B cell (primary cell): ENCODE measurements around the gene METTL2A. TPM values are rescaled to one million over a fixed set of nuclear protein-coding genes. Genes with fewer than 3 reads are reported as not detected.

ENCODE experiments used
- ATAC-seq: fragments of 200-7000 bp; cut with Tn5 transposase; one replicate; pipeline ENCODE4 v1.10.0; 2021; ENCODE audit warnings: low read depth, mild to moderate bottlenecking, moderate number of reproducible peaks, moderate library complexity
- CTCF ChIA-PET: fragments of 350-600 bp; sonication (Branson Sonifier 250); formaldehyde crosslinking; loops from one replicate; lab custom pipeline; 2021; ENCODE audit warnings: antibody characterized with exemption, inconsistent platforms; lab: Charles Lee
- POLR2A ChIA-PET: fragments of 350-600 bp; sonication (Branson Sonifier 250); formaldehyde crosslinking; loops from one replicate; lab custom pipeline; 2021; ENCODE audit warnings: antibody characterized with exemption; lab: Charles Lee
- DNase-seq: peaks from one replicate; pipeline ENCODE4 v3.0.0; 2013
- H2AFZ ChIP-seq: 2 replicates; pipeline ENCODE4 v1.6.1; 2012; ENCODE audit warnings: mild to moderate bottlenecking, low read depth, low read length; ENCODE audit not compliant: insufficient read depth, poor library complexity, severe bottlenecking
- H3K27ac ChIP-seq, 2 donors: 1 replicate in 1 of 2; 2 replicates in 1 of 2; pipeline ENCODE4 v1.5.1; 2012 to 2013; ENCODE audit warnings: low read length in 2 of 2, mild to moderate bottlenecking in 2 of 2, moderate library complexity in 1 of 2
- H3K27me3 ChIP-seq, 4 experiments: fragments of 200-600 bp in 1 of 4; sonication (generic) in 1 of 4; replicated peaks in 1 of 4; 1 replicate in 2 of 4; 2 replicates in 2 of 4; pipeline versions ENCODE4 v1.6.1 to v1.7.0; 2013 to 2016; ENCODE audit warnings: low read length in 3 of 4, mild to moderate bottlenecking in 2 of 4, mixed read lengths in 1 of 4, moderate library complexity in 1 of 4; ENCODE audit not compliant: insufficient read depth in 4 of 4, control insufficient read depth in 3 of 4; ENCODE audit errors: control extremely low read depth in 1 of 4
- H3K36me3 ChIP-seq, 2 experiments: replicated peaks in 1 of 2; 1 replicate in 1 of 2; 2 replicates in 1 of 2; pipeline versions ENCODE4 v1.6.1 to v1.7.1; 2013; ENCODE audit warnings: low read length in 1 of 2; ENCODE audit not compliant: insufficient read depth in 2 of 2, control insufficient read depth in 1 of 2; ENCODE audit errors: control extremely low read depth in 1 of 2, extremely low read depth in 1 of 2
- H3K4me1 ChIP-seq, 2 donors: fragments of 200-600 bp in 1 of 2; sonication (generic) in 1 of 2; 1 replicate in 1 of 2; 2 replicates in 1 of 2; pipeline versions ENCODE4 v1.5.1 to v1.6.1; 2013 to 2017; ENCODE audit warnings: low read length in 2 of 2; ENCODE audit not compliant: control insufficient read depth in 2 of 2, insufficient read depth in 2 of 2
- H3K4me2 ChIP-seq: replicated peaks from 2 replicates; pipeline ENCODE3; 2012; ENCODE audit warnings: mild to moderate bottlenecking, low read depth, low read length; ENCODE audit not compliant: poor library complexity, severe bottlenecking
- H3K4me3 ChIP-seq, 5 experiments: fragments of 200-600 bp in 1 of 5; sonication (generic) in 1 of 5; 1 replicate in 3 of 5; 2 replicates in 2 of 5; pipeline versions ENCODE4 v1.5.1 to v1.7.0; 2011 to 2016; ENCODE audit warnings: low read length in 4 of 5, mild to moderate bottlenecking in 4 of 5, low read depth in 2 of 5, control low read depth in 1 of 5, moderate library complexity in 1 of 5; ENCODE audit not compliant: insufficient read depth in 1 of 5; ENCODE audit errors: control extremely low read depth in 1 of 5, extremely low read depth in 1 of 5
- H3K79me2 ChIP-seq: fragments of 200-600 bp; sonication (generic); one replicate; pipeline ENCODE4 v1.6.0; 2016; ENCODE audit warnings: low read length; ENCODE audit not compliant: control insufficient read depth, insufficient read depth
- H3K9ac ChIP-seq: fragments of 200-600 bp; sonication (generic); 2 replicates; pipeline ENCODE4 v1.6.1; 2017; ENCODE audit warnings: mild to moderate bottlenecking, low read length, moderate library complexity
- H3K9me3 ChIP-seq, 3 donors: one replicate each; pipeline versions ENCODE4 v1.6.1 to v1.7.1; 2013; ENCODE audit warnings: low read length in 2 of 3; ENCODE audit not compliant: control insufficient read depth in 2 of 3, insufficient read depth in 1 of 3; ENCODE audit errors: control extremely low read depth in 1 of 3
- H4K20me1 ChIP-seq: 2 replicates; pipeline ENCODE4 v1.6.0; 2012; ENCODE audit warnings: mild to moderate bottlenecking, low read length; ENCODE audit not compliant: insufficient read depth, control insufficient read depth, poor library complexity, severe bottlenecking
- H3K27ac Mint-ChIP-seq: one replicate; pipeline ENCODE4 v1.8.0; 2021; ENCODE audit warnings: mixed read lengths
- H3K27me3 Mint-ChIP-seq: one replicate; pipeline ENCODE4 v1.8.0; 2021; ENCODE audit warnings: mixed read lengths
- H3K4me1 Mint-ChIP-seq: one replicate; pipeline ENCODE4 v1.8.0; 2021; ENCODE audit warnings: mixed read lengths
- H3K4me3 Mint-ChIP-seq: one replicate; pipeline ENCODE4 v1.8.0; 2021; ENCODE audit warnings: mixed read lengths
- H3K9me3 Mint-ChIP-seq: one replicate; pipeline ENCODE4 v1.8.0; 2022; ENCODE audit warnings: mixed read lengths; ENCODE audit not compliant: insufficient read depth
- EZH2 ChIP-seq: IDR thresholded peaks from 2 replicates; pipeline ENCODE4 v1.6.1; 2012; ENCODE audit warnings: borderline replicate concordance, low read depth, mild to moderate bottlenecking, moderate library complexity, low read length; ENCODE audit not compliant: insufficient read depth, poor library complexity, severe bottlenecking
- WGBS: methylation state at CpG from one replicate; pipeline ENCODE4 v1.1.5; 2013; ENCODE audit warnings: missing lambda C conversion rate; ENCODE audit not compliant: insufficient coverage; 5-methylcytosine and 5-hydroxymethylcytosine counted together
- intact Hi-C: fragments of 100-400 bp; cut with micrococcal nuclease; formaldehyde crosslinking; loops from one replicate; pipeline ENCODE4 v1.10.0; 2022
- polyA plus RNA-seq: library from polyadenylated mRNA; depleted of rRNA; stranded (reverse); fragments of >200 nt; gene quantifications from 2 replicates; pipeline ENCODE4 v1.2.3, GENCODE V29; 2012
- total RNA-seq, 2 donors: library from RNA; stranded (reverse); fragments of 120-200 nt in 1 of 2; gene quantifications; 1 replicate in 1 of 2; 2 replicates in 1 of 2; pipeline versions ENCODE4 v1.2.3 to v1.2.4, GENCODE V29; 2013 to 2022
- TF ChIP-seq, protein P1 (sequence below): fragments of 200-600 bp; IDR thresholded peaks from one replicate; pipeline ENCODE4 v1.8.0; 2022; ENCODE audit warnings: antibody characterized with exemption, mild to moderate bottlenecking

METTL2A gene
- total and polyA plus RNA-seq, 2 donors (not counting 1 experiment from before 2014, with no cell fraction given): 5.9 to 17.0 TPM

- Mint-ChIP-seq H3K4me3 (no peak overlapping the region), H3K9me3 (no peaks in the 10 kb centered on the region), H3K27me3 (peaks cover 35% of the 10 kb centered on the region), H3K4me1 (no peaks in the 10 kb centered on the region), H3K27ac (no peak overlapping the region)
- no peaks in the 10 kb centered on the region for H3K79me2 ChIP-seq
- H3K4me1 ChIP-seq: no peaks in the 10 kb centered on the region
- no peak for ATAC-seq
- ChIA-PET CTCF (no interaction called here), POLR2A (no interaction called here)
- H3K4me2 ChIP-seq: no peak overlapping the region
- WGBS: 96% methylated on average over 17 of the region's 18 CpGs
- TF ChIP-seq, protein P1, sequence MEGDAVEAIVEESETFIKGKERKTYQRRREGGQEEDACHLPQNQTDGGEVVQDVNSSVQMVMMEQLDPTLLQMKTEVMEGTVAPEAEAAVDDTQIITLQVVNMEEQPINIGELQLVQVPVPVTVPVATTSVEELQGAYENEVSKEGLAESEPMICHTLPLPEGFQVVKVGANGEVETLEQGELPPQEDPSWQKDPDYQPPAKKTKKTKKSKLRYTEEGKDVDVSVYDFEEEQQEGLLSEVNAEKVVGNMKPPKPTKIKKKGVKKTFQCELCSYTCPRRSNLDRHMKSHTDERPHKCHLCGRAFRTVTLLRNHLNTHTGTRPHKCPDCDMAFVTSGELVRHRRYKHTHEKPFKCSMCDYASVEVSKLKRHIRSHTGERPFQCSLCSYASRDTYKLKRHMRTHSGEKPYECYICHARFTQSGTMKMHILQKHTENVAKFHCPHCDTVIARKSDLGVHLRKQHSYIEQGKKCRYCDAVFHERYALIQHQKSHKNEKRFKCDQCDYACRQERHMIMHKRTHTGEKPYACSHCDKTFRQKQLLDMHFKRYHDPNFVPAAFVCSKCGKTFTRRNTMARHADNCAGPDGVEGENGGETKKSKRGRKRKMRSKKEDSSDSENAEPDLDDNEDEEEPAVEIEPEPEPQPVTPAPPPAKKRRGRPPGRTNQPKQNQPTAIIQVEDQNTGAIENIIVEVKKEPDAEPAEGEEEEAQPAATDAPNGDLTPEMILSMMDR: no peak
- TF ChIP-seq EZH2: no peak
- no peak for DNase-seq
- H3K36me3 ChIP-seq: no peaks in the 10 kb centered on the region
- H3K27me3 ChIP-seq: peaks cover 0 to 2% (median 0%) of the 10 kb centered on the region in 4 experiments
- no peak overlapping the region for H3K27ac ChIP-seq
- H2AFZ ChIP-seq: no peak overlapping the region
- no peak overlapping the region for H3K4me3 ChIP-seq
- intact Hi-C loops: no loop called here
- H3K9me3 ChIP-seq: peaks cover 0 to 4% (median 0%) of the 10 kb centered on the region in 3 donors
- H3K9ac ChIP-seq: no peak overlapping the region
- H4K20me1 ChIP-seq: no peaks in the 10 kb centered on the region
Measured at GRCh38 chr17:62381561-62381960, 42.1 kb upstream of the METTL2A start.

- ChIA-PET CTCF (no interaction called here), POLR2A (no interaction called here)
- H3K4me1 Mint-ChIP-seq: no peaks in the 10 kb centered on the region
- Histone ChIP-seq H3K9me3 (peaks cover 0 to 1% (median 0%) of the 10 kb centered on the region in 3 donors), H3K4me1 (no peaks in the 10 kb centered on the region), H3K4me2 (no peak overlapping the region), H3K27ac (no peak overlapping the region), H3K36me3 (no peaks in the 10 kb centered on the region), H3K27me3 (peaks cover 0 to 2% (median 1%) of the 10 kb centered on the region in 4 experiments), H3K9ac (no peak overlapping the region), H3K79me2 (no peaks in the 10 kb centered on the region), H4K20me1 (no peaks in the 10 kb centered on the region), H2AFZ (no peak overlapping the region), H3K4me3 (no peak overlapping the region)
- DNase-seq (no peak), ATAC-seq (no peak)
- H3K4me3 Mint-ChIP-seq: no peak overlapping the region
- peaks cover 39% of the 10 kb centered on the region for H3K27me3 Mint-ChIP-seq
- TF ChIP-seq EZH2: no peak
- TF ChIP-seq, protein P1: no peak
- WGBS: 0% methylated on average over 1 of the region's 1 CpG
- no peaks in the 10 kb centered on the region for H3K9me3 Mint-ChIP-seq
- intact Hi-C loops: no loop called here
- no peak overlapping the region for H3K27ac Mint-ChIP-seq
Measured at GRCh38 chr17:62388856-62389255, 34.8 kb upstream of the METTL2A start.
